GM18508 (cell line): ENCODE results near the gene SLIT3.
"Not testable (repeated sequence)": the region's sequence is repeated elsewhere in the genome, so short reads cannot be mapped to it uniquely, and the experiment has no call there.

Experiments
- ATAC-seq: cut with Tn5 transposase; IDR thresholded peaks from one replicate; pipeline ENCODE4 v1.9.1; 2021; ENCODE audit warnings: moderate number of reproducible peaks; ENCODE audit not compliant: insufficient read depth, unreplicated experiment

SLIT3 gene

GRCh38 chr5:168656633-168657032 lies 644.3 kb downstream of the SLIT3 start:
- ATAC-seq, result no peak

GRCh38 chr5:168655316-168655715 lies 645.6 kb downstream of the SLIT3 start:
- no peak for ATAC-seq

- no peak for ATAC-seq
These were observed 646.7 kb downstream of the SLIT3 start for GRCh38 chr5:168654211-168654721.

GRCh38 chr5:168653626-168654025 lies 647.3 kb downstream of the SLIT3 start:
- no peak for ATAC-seq

GRCh38 chr5:168651648-168652047 lies 649.3 kb downstream of the SLIT3 start:
- ATAC-seq, result no peak

GRCh38 chr5:168649306-168649705 lies 651.6 kb downstream of the SLIT3 start:
- no peak for ATAC-seq

- no peak for ATAC-seq
These were observed 652.4 kb downstream of the SLIT3 start for GRCh38 chr5:168648576-168648975.

- no peak for ATAC-seq
These were observed 652.9 kb downstream of the SLIT3 start for GRCh38 chr5:168648016-168648415.

- ATAC-seq, result no peak
These were observed 653.9 kb downstream of the SLIT3 start for GRCh38 chr5:168647083-168647482.

- ATAC-seq, result no peak
These were observed 654.6 kb downstream of the SLIT3 start for GRCh38 chr5:168646335-168646734.

- no peak for ATAC-seq
These were observed 655.7 kb downstream of the SLIT3 start for GRCh38 chr5:168645195-168645594.

- no peak for ATAC-seq
These were observed 658.9 kb downstream of the SLIT3 start for GRCh38 chr5:168642019-168642418.

- ATAC-seq, result not testable (repeated sequence)
These were observed 662.1 kb downstream of the SLIT3 start for GRCh38 chr5:168638846-168639245.

- no peak for ATAC-seq
These were observed 663.1 kb downstream of the SLIT3 start for GRCh38 chr5:168637793-168638192.

- ATAC-seq, result no peak
These were observed 663.7 kb downstream of the SLIT3 start for GRCh38 chr5:168637281-168637680.

GRCh38 chr5:168630958-168631357 lies 670.0 kb downstream of the SLIT3 start:
- not testable (repeated sequence) for ATAC-seq

- ATAC-seq, result no peak
These were observed 676.0 kb downstream of the SLIT3 start for GRCh38 chr5:168624850-168625364.

- ATAC-seq, result no peak
These were observed 680.1 kb downstream of the SLIT3 start for GRCh38 chr5:168620807-168621206.

- ATAC-seq, result no peak
These were observed 686.3 kb downstream of the SLIT3 start for GRCh38 chr5:168614661-168615060.

- no peak for ATAC-seq
These were observed 686.9 kb downstream of the SLIT3 start for GRCh38 chr5:168613996-168614395.

GRCh38 chr5:168613396-168613795 lies 687.5 kb downstream of the SLIT3 start:
- no peak for ATAC-seq

- ATAC-seq, result no peak
These were observed 687.9 kb downstream of the SLIT3 start for GRCh38 chr5:168612996-168613395.

GRCh38 chr5:168612123-168612522 lies 688.8 kb downstream of the SLIT3 start:
- ATAC-seq, result no peak
